ENCODE measurements around the gene ALDOA.
"Not testable (repeated sequence)": the region's sequence is repeated elsewhere in the genome, so short reads cannot be mapped to it uniquely, and the experiment has no call there.

The ALDOA gene

DNA sequence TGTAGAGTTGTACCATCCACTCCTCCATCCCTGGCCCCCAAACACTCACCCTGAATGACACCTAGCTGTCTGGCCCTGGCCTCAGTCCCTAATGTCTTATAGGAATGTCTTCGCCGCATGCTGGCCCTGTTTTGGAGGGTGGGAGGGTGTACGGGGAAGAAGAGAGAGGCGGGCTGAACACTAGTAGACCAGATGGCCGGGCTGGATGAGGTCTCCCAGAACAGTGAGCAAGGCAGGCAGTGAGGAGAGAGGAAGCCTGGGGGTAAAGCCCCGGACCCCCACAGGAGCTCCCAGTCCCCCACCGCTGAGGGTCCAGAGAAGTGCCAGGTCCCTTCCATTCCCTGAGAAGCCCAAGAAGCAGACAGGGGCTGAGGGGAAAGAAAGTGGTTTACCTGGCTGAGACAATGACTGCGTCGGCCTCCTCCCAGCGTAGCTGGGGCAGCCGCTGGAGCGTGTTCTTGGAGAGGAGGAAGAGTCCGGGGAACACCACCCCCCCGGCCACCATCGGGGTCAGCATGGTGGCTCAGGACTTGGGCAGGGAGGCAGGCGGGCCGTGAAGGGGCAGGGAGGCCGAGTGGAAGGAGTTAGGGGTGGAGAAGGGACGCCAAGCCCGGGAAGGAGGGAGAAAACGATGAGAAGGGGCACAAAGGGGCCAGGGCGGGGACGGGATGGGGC lies 35.4 kb upstream of the ALDOA start:
- TF ChIP-seq CTCF (IDR thresholded peaks at IDR 0.05; ENCODE audit: low read depth, low read length, missing control alignments): no peak
- H3K4me3 ChIP-seq (ENCODE audit: low read depth, low read length): no peak overlapping the region
- DNase-seq (ENCODE audit: low read depth): no peak

DNA sequence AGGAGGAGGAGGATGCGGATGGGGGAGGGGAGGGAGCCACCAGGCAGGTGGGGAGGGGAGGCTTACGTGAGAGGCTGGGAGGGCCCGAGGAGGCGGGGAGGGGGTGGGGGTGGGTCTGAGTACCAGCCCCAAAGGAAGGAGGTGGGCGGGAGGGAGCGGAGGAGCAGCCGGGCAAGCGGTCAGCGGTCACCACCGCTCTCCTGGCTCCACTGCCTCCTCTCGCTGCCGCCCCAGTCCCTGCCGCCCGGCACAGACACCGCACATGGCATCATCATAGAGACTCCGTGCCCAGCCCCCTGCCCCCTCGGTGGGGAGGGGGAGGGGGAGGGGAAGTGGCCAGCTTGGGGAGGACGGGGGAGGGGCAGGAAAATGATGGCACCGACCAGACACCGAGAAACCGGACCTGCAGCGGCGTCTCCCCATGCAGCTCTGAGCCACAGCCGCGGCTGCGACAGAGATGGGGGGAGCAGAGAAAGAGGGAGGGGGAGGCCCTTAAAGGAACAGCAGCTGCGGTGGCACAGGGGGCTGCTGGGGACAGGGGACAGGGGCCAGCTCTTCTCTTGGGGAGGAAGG lies 34.6 kb upstream of the ALDOA start, which contains the start of gene TLCD3B:
TSS of gene TLCD3B (minus strand) at position 431 of the 573 bp plus-strand sequence. CDS start 744 bp downstream, outside the sequence.
- H3K4me3 ChIP-seq (ENCODE audit: low read depth, low read length): no peak within 1 kb of the TSS
- TF ChIP-seq CTCF (IDR thresholded peaks at IDR 0.05; ENCODE audit: low read depth, low read length, missing control alignments): no peak
- no peak for DNase-seq (ENCODE audit: low read depth)

DNA sequence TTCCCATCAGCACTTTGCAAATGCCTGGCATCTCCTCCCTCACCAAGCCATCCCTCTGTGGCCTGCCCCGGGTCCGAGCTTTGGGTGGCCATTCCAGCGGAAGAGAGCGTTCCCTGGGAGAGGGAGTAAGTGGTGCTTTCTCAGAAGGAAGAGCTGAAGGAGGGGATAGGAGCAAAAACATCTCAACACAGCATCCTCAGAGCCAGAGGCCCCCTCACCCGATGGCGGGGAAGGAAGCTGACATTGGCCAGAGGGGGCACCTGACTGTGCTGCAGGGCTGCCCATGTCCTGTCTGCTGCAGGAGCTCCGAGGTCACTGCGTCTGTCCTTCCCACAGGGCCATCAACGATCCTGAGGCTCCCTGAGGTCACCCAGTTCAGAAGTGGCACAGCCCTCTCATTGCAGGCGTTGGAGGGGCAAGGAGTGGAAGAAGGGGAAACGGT lies 34.1 kb upstream of the ALDOA start:
- TF ChIP-seq CTCF (IDR thresholded peaks at IDR 0.05; ENCODE audit: low read depth, low read length, missing control alignments): peak; percentile 2
- DNase-seq (ENCODE audit: low read depth): no peak
- H3K4me3 ChIP-seq (ENCODE audit: low read depth, low read length): no peak overlapping the region

GRCh38 chr16:30032083-30032819 lies 33.3 kb upstream of the ALDOA start:
- DNase-seq (ENCODE audit: low read depth): peak; percentile 46
- no peak overlapping the region for H3K4me3 ChIP-seq (ENCODE audit: low read depth, low read length)
- TF ChIP-seq CTCF (IDR thresholded peaks at IDR 0.05; ENCODE audit: low read depth, low read length, missing control alignments): peak; percentile 86

DNA sequence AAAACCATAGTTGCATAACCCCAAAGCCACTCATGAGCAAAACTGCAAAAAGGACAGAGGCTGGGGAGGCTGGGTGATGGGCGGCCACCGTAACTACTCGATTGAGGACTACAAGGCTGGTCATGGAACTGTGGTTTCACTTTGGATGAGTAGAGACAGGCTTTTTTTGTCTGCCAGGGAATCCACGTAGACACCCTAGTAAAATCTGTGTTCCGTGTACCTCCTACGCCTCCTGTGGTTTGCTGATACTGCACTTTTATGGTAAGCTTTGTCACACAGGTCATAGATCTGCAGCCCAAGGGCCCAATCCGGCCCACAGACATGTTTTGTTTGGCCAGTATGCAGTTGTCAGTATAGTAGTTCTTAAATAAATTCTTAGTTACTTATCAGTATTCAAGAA lies 32.3 kb upstream of the ALDOA start:
- no peak for TF ChIP-seq CTCF (IDR thresholded peaks at IDR 0.05; ENCODE audit: low read depth, low read length, missing control alignments)

GRCh38 chr16:30040221-30040620 lies 25.3 kb upstream of the ALDOA start:
- no peak overlapping the region for H3K4me3 ChIP-seq (ENCODE audit: low read depth, low read length)
- TF ChIP-seq CTCF (IDR thresholded peaks at IDR 0.05; ENCODE audit: low read depth, low read length, missing control alignments): no peak
- no peak for DNase-seq (ENCODE audit: low read depth)

More for the DNA sequence above, 32.3 kb upstream of the ALDOA start:
- H3K4me3 ChIP-seq (ENCODE audit: low read depth, low read length): no peak overlapping the region
- DNase-seq (ENCODE audit: low read depth): peak; percentile 52

DNA sequence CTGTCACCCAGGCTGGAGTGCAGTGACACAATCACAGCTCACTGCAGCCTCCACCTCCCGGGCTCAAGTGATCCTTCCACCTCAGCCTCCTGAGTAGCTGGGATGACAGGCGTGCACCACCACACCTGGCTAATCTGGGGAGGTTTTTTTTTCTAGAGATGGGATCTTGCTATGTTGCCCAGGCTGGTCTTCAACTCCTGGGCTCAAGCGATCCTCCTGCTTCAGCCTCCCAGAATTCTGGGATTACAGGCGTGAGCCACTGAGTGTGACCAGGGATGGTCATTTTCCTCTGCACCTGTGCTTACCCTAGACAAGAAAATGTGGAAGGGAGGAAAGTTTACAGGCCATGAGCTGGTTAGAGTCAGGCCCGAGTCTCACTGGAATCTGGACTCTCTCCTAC lies 24.9 kb upstream of the ALDOA start:
- not testable (repeated sequence) for H3K4me3 ChIP-seq (ENCODE audit: low read depth, low read length); DNase-seq (ENCODE audit: low read depth)

Data from GM12864 (cell line).